K562 (cell line): ENCODE data around the gene TMEM63A. TPM values are rescaled to one million over a fixed set of nuclear protein-coding genes. Genes with fewer than 3 reads are reported as not detected.

Experiments used
- CBFA2T3 ChIP-seq: fragments of 450-650 bp; IDR thresholded peaks from 2 replicates; pipeline ENCODE4 v1.6.1; 2017
- HDGF ChIP-seq: fragments of 450-650 bp; IDR thresholded peaks from 2 replicates; pipeline ENCODE4 v1.6.1; 2016
- NFE2 ChIP-seq: IDR thresholded peaks from 2 replicates; pipeline ENCODE4 v1.6.1; 2014; ENCODE audit warnings: antibody characterized with exemption, low read depth
- NR2C2 ChIP-seq, 2 experiments: fragments of 200-800 bp in 1 of 2; sonication (Bioruptor generic) in 1 of 2; sonication (generic) in 1 of 2; formaldehyde crosslinking in 1 of 2; IDR thresholded peaks; 2 replicates each; pipeline versions ENCODE4 v1.6.1 to v1.8.0; 2016 to 2022; ENCODE audit warnings: mild to moderate bottlenecking in 1 of 2, missing compliant biosample characterization in 1 of 2, missing genetic modification characterization in 1 of 2, missing genetic modification reagents in 1 of 2
- RBM17 ChIP-seq: fragments of 200-400 bp; formaldehyde crosslinking; IDR thresholded peaks from 2 replicates; pipeline ENCODE4 v1.6.1; 2017; ENCODE audit warnings: low read depth, mild to moderate bottlenecking, low read length, borderline replicate concordance
- RHOXF2B ChIP-seq: fragments of 250-450 bp; sonication (Bioruptor Pico); conservative IDR thresholded peaks from 2 replicates; pipeline ENCODE4 v1.5.1; 2021
- RUNX1 ChIP-seq: sonication (generic); IDR thresholded peaks from 2 replicates; pipeline ENCODE4 v1.6.1; 2016; ENCODE audit warnings: antibody characterized with exemption, low read depth
- TEAD2 ChIP-seq: fragments of 450-650 bp; IDR thresholded peaks from 2 replicates; pipeline ENCODE4 v1.6.1; 2016; ENCODE audit warnings: missing genetic modification characterization, control low read depth, missing compliant biosample characterization
- ZNF146 ChIP-seq: IDR thresholded peaks from one replicate; pipeline ENCODE4 v1.6.1; 2018; ENCODE audit warnings: missing compliant biosample characterization; ENCODE audit not compliant: unreplicated experiment
- ZNF23 ChIP-seq: fragments of 250-450 bp; sonication (Bioruptor Pico); IDR thresholded peaks from 2 replicates; pipeline ENCODE4 v1.4.0; 2020; ENCODE audit warnings: mild to moderate bottlenecking
- ZNF586 ChIP-seq: fragments of 450-650 bp; formaldehyde crosslinking; conservative IDR thresholded peaks from 2 replicates; pipeline ENCODE4 v1.4.0; 2020; ENCODE audit warnings: mild to moderate bottlenecking, moderate library complexity
- ZNF695 ChIP-seq: fragments of 450-650 bp; formaldehyde crosslinking; IDR thresholded peaks from 2 replicates; pipeline ENCODE4 v1.4.0; 2020; ENCODE audit warnings: mild to moderate bottlenecking, moderate library complexity
- ZNF830 ChIP-seq: fragments of 250-450 bp; sonication (Bioruptor Pico); IDR thresholded peaks from 2 replicates; pipeline ENCODE4 v1.5.0; 2021; ENCODE audit warnings: mild to moderate bottlenecking
- polyA plus RNA-seq, 8 experiments: library from polyadenylated mRNA; depleted of rRNA in 4 of 8; stranded (reverse) in 5 of 8; unstranded in 3 of 8; fragments of >200 nt; fragmentation: Nextera tagmentation in 2 of 8; fragmentation: Illumina TruSeq in 1 of 8; extraction: Ambion mirVana in 2 of 8; extraction: Trizol in 1 of 8; gene quantifications; 2 replicates each; pipeline versions ENCODE4 v1.2.1 to v1.2.3, GENCODE V29; 2011 to 2014; ENCODE audit warnings: inconsistent platforms in 1 of 8, missing spikeins in 1 of 8
- total RNA-seq, 7 experiments: library from RNA; depleted of rRNA in 6 of 7; stranded (reverse); fragments of >200 nt in 6 of 7; fragmentation: Illumina TruSeq in 2 of 7; extraction: Trizol in 2 of 7; gene quantifications; 2 replicates each; pipeline versions ENCODE4 v1.2.1 to v1.2.3, GENCODE V29; 2011 to 2021; ENCODE audit warnings: low replicate concordance in 1 of 7
- TF ChIP-seq, protein P1 (sequence below), 2 experiments: fragments of 200-800 bp in 1 of 2; sonication (Bioruptor generic) in 1 of 2; sonication (generic) in 1 of 2; formaldehyde crosslinking in 1 of 2; IDR thresholded peaks in 1 of 2; conservative IDR thresholded peaks in 1 of 2; 2 replicates each; pipeline versions ENCODE4 v1.5.0 to v1.6.1; 2016 to 2020; ENCODE audit warnings: missing compliant biosample characterization in 1 of 2, missing genetic modification characterization in 1 of 2, missing genetic modification reagents in 1 of 2
- TF ChIP-seq, protein P2 (sequence below): fragments of 250-450 bp; sonication (Bioruptor Pico); IDR thresholded peaks from 2 replicates; pipeline ENCODE4 v1.8.0; 2022; ENCODE audit warnings: moderate library complexity, mild to moderate bottlenecking, inconsistent platforms
- TF ChIP-seq, protein P3 (sequence below), 3 experiments: fragments of 200-800 bp in 1 of 3; fragments of 250-450 bp in 1 of 3; fragments of 450-650 bp in 1 of 3; sonication (Bioruptor Pico) in 1 of 3; sonication (Bioruptor generic) in 1 of 3; formaldehyde crosslinking in 1 of 3; IDR thresholded peaks; 2 replicates each; pipeline versions ENCODE4 v1.6.1 to v1.8.0; 2016 to 2022; ENCODE audit warnings: mild to moderate bottlenecking in 2 of 3, missing genetic modification characterization in 2 of 3, missing compliant biosample characterization in 1 of 3, moderate library complexity in 1 of 3
- TF ChIP-seq, protein P4 (sequence below), 2 experiments: IDR thresholded peaks in 1 of 2; conservative IDR thresholded peaks in 1 of 2; 2 replicates each; pipeline ENCODE4 v1.6.1; 2016; ENCODE audit warnings: low read depth in 2 of 2, mild to moderate bottlenecking in 1 of 2, missing compliant biosample characterization in 1 of 2, missing genetic modification characterization in 1 of 2, moderate library complexity in 1 of 2

Gene TMEM63A
- total and polyA plus RNA-seq, 9 of the 15 experiments (the other 6 are each of a cell fraction or from before 2014, with no cell fraction given) = 2.0 to 54.6 (median 17.5) TPM

DNA sequence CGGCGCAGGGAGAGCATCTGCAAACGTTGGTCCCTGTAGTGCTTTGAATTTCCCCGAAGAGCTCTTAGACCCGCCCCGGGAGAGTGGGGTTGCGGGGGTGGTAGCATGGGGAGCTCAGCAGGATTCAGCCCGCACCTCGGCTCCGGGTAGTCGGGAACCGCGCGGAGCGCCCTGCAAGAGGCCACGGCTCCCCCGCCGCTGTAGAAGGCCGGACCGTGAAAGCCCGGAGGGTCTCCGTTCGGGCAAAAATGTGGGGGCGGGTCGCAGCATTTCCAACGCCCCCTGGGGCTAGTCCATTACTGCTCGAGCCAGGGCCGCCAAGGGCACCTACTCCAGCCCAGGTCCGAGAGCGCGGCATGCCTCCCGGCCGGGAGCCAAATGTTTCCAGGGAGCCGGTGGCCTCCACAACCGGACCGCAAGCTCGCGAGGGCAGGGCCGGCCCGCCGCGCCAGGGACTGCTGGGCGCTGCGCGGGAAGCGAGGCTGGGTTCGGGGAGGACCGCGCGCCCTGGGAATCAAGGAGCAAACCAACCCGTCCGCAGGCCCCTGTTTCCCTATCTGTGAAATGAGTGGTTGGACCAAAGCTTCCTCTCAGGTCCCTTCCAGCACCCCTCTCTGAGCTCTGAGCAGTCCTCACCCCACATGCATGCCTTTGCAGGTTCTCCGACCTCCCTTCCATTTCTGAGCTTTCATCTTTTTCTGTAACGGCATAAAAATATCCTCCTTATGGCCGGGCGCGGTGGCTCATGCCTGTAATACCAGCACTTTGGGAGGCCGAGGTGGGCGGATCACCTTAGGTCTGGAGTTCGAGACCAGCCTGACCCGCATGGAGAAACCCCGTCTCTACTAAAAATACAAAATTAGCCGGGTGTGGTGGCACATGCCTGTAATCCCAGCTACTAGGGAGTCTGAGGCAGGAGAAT is 775 bp upstream of the TMEM63A start (continued):
- no peak for TF ChIP-seq ZNF695 (CRISPR knock-in tag)
- no peak for TF ChIP-seq ZNF146
- TF ChIP-seq, protein P1, sequence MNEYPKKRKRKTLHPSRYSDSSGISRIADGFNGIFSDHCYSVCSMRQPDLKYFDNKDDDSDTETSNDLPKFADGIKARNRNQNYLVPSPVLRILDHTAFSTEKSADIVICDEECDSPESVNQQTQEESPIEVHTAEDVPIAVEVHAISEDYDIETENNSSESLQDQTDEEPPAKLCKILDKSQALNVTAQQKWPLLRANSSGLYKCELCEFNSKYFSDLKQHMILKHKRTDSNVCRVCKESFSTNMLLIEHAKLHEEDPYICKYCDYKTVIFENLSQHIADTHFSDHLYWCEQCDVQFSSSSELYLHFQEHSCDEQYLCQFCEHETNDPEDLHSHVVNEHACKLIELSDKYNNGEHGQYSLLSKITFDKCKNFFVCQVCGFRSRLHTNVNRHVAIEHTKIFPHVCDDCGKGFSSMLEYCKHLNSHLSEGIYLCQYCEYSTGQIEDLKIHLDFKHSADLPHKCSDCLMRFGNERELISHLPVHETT (CRISPR knock-in tag; conservative IDR thresholded peaks at IDR 0.05 in 1 of 2, IDR thresholded peaks at IDR 0.05 in 1 of 2) = no peak
- TF ChIP-seq, protein P2, sequence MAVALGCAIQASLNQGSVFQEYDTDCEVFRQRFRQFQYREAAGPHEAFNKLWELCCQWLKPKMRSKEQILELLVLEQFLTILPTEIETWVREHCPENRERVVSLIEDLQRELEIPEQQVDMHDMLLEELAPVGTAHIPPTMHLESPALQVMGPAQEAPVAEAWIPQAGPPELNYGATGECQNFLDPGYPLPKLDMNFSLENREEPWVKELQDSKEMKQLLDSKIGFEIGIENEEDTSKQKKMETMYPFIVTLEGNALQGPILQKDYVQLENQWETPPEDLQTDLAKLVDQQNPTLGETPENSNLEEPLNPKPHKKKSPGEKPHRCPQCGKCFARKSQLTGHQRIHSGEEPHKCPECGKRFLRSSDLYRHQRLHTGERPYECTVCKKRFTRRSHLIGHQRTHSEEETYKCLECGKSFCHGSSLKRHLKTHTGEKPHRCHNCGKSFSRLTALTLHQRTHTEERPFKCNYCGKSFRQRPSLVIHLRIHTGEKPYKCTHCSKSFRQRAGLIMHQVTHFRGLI (CRISPR knock-in tag) = no peak
- TF ChIP-seq TEAD2 (tag) = no peak
- TF ChIP-seq NFE2 = no peak
- TF ChIP-seq ZNF23 (CRISPR knock-in tag) = no peak
- TF ChIP-seq, protein P3, sequence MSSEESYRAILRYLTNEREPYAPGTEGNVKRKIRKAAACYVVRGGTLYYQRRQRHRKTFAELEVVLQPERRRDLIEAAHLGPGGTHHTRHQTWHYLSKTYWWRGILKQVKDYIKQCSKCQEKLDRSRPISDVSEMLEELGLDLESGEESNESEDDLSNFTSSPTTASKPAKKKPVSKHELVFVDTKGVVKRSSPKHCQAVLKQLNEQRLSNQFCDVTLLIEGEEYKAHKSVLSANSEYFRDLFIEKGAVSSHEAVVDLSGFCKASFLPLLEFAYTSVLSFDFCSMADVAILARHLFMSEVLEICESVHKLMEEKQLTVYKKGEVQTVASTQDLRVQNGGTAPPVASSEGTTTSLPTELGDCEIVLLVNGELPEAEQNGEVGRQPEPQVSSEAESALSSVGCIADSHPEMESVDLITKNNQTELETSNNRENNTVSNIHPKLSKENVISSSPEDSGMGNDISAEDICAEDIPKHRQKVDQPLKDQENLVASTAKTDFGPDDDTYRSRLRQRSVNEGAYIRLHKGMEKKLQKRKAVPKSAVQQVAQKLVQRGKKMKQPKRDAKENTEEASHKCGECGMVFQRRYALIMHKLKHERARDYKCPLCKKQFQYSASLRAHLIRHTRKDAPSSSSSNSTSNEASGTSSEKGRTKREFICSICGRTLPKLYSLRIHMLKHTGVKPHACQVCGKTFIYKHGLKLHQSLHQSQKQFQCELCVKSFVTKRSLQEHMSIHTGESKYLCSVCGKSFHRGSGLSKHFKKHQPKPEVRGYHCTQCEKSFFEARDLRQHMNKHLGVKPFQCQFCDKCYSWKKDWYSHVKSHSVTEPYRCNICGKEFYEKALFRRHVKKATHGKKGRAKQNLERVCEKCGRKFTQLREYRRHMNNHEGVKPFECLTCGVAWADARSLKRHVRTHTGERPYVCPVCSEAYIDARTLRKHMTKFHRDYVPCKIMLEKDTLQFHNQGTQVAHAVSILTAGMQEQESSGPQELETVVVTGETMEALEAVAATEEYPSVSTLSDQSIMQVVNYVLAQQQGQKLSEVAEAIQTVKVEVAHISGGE (CRISPR knock-in tag; IDR thresholded peaks at IDR 0.05) = no peak
- no peak for TF ChIP-seq CBFA2T3
- TF ChIP-seq ZNF830 (CRISPR knock-in tag) = no peak
- no peak for TF ChIP-seq RUNX1
- no peak for TF ChIP-seq RHOXF2B (CRISPR knock-in tag)
- no peak for TF ChIP-seq RBM17
- TF ChIP-seq HDGF = no peak
- TF ChIP-seq ZNF586 (CRISPR knock-in tag) = no peak
- TF ChIP-seq NR2C2 (CRISPR knock-in tag; IDR thresholded peaks at IDR 0.05) = no peak
- no peak for TF ChIP-seq NR2C2 (tag; IDR thresholded peaks at IDR 0.05)
- TF ChIP-seq, protein P4, sequence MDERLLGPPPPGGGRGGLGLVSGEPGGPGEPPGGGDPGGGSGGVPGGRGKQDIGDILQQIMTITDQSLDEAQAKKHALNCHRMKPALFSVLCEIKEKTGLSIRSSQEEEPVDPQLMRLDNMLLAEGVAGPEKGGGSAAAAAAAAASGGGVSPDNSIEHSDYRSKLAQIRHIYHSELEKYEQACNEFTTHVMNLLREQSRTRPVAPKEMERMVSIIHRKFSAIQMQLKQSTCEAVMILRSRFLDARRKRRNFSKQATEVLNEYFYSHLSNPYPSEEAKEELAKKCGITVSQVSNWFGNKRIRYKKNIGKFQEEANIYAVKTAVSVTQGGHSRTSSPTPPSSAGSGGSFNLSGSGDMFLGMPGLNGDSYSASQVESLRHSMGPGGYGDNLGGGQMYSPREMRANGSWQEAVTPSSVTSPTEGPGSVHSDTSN (CRISPR knock-in tag; IDR thresholded peaks at IDR 0.05; ENCODE audit: low read depth) = no peak
- TF ChIP-seq, protein P4 (tag; conservative IDR thresholded peaks at IDR 0.05; ENCODE audit: low read depth) = no peak
